GM19035 (cell line): ENCODE data around the gene HNRNPF.
"Not testable (repeated sequence)": the region's sequence is repeated elsewhere in the genome, so short reads cannot be mapped to it uniquely, and the experiment has no call there.

Source experiments
- ATAC-seq: cut with Tn5 transposase; IDR thresholded peaks from one replicate; pipeline ENCODE4 v1.9.1; 2021; ENCODE audit not compliant: unreplicated experiment

The HNRNPF gene

GRCh38 chr10:43396928-43397624 is 11.9 kb downstream of the HNRNPF start:
- peak; percentile 88 for ATAC-seq

GRCh38 chr10:43396061-43396927 is 12.7 kb downstream of the HNRNPF start:
- peak; percentile 47 for ATAC-seq

GRCh38 chr10:43395571-43396060 is 13.4 kb downstream of the HNRNPF start:
- ATAC-seq, result no peak

- ATAC-seq, result no peak
Observed at GRCh38 chr10:43394868-43395267, 14.1 kb downstream of the HNRNPF start.

- no peak for ATAC-seq
Observed at GRCh38 chr10:43393606-43394360, 15.2 kb downstream of the HNRNPF start.

- not testable (repeated sequence) for ATAC-seq
Observed at GRCh38 chr10:43393186-43393585, 15.8 kb downstream of the HNRNPF start.

- no peak for ATAC-seq
Observed at GRCh38 chr10:43392748-43393147, 16.2 kb downstream of the HNRNPF start.

GRCh38 chr10:43391496-43391895 is 17.5 kb downstream of the HNRNPF start:
- ATAC-seq, result no peak

- ATAC-seq, result no peak
Observed at GRCh38 chr10:43390759-43391158, 18.2 kb downstream of the HNRNPF start.

GRCh38 chr10:43390333-43390732 is 18.7 kb downstream of the HNRNPF start:
- no peak for ATAC-seq

GRCh38 chr10:43389867-43390266 is 19.1 kb downstream of the HNRNPF start:
- ATAC-seq, result no peak

GRCh38 chr10:43387678-43388032 is 21.3 kb downstream of the HNRNPF start:
- ATAC-seq, result no peak

- ATAC-seq, result no peak
Observed at GRCh38 chr10:43386981-43387677, 21.9 kb downstream of the HNRNPF start.

- ATAC-seq, result no peak
Observed at GRCh38 chr10:43386549-43386948, 22.4 kb downstream of the HNRNPF start.

GRCh38 chr10:43385412-43386004 is 23.5 kb downstream of the HNRNPF start:
- ATAC-seq, result no peak

GRCh38 chr10:43384252-43385221 is 24.4 kb downstream of the HNRNPF start:
- no peak for ATAC-seq

GRCh38 chr10:43383204-43383971 is 25.6 kb downstream of the HNRNPF start:
- no peak for ATAC-seq

- ATAC-seq, result no peak
Observed at GRCh38 chr10:43380610-43381222, 28.3 kb downstream of the HNRNPF start.
